ENCODE results near the gene CAMTA1. TPM values are rescaled to one million over a fixed set of nuclear protein-coding genes. Genes with fewer than 3 reads are reported as not detected.

CAMTA1 gene
- total RNA-seq, 2 donors from 2014 or later = 76.6 to 85.8 TPM

GRCh38 chr1:7629465-7630195, 844.4 kb downstream of the CAMTA1 start:
- intact Hi-C loops (cut with DNase I, micrococcal nuclease) = no loop called here
- ATAC-seq (no peak), DNase-seq (no peak)

GRCh38 chr1:7630378-7630777, 845.1 kb downstream of the CAMTA1 start:
- DNase-seq = no peak
- intact Hi-C loops (cut with DNase I, micrococcal nuclease) = no loop called here
- ATAC-seq = no peak

GRCh38 chr1:7632176-7632575, 846.9 kb downstream of the CAMTA1 start:
- no peak for DNase-seq
- ATAC-seq = no peak
- intact Hi-C loops (cut with DNase I, micrococcal nuclease) = no loop called here

GRCh38 chr1:7632681-7633080, 847.4 kb downstream of the CAMTA1 start:
- DNase-seq (no peak), ATAC-seq (no peak)
- intact Hi-C loops (cut with DNase I, micrococcal nuclease) = no loop called here

GRCh38 chr1:7633506-7634245, 848.4 kb downstream of the CAMTA1 start:
- no peak for DNase-seq
- intact Hi-C loops (cut with DNase I, micrococcal nuclease) = no loop called here
- ATAC-seq = no peak

GRCh38 chr1:7634546-7635240, 849.4 kb downstream of the CAMTA1 start:
- ATAC-seq (no peak), DNase-seq (no peak)
- intact Hi-C loops (cut with DNase I, micrococcal nuclease) = no loop called here

- intact Hi-C loops (cut with DNase I, micrococcal nuclease) = no loop called here
- ATAC-seq (no peak), DNase-seq (no peak)
Measured at GRCh38 chr1:7636795-7637526, 851.7 kb downstream of the CAMTA1 start.

- DNase-seq (no peak), ATAC-seq (no peak)
- intact Hi-C loops (cut with DNase I, micrococcal nuclease) = no loop called here
Measured at GRCh38 chr1:7638078-7638477, 852.8 kb downstream of the CAMTA1 start.

GRCh38 chr1:7639435-7640131, 854.3 kb downstream of the CAMTA1 start:
- intact Hi-C loops (cut with DNase I, micrococcal nuclease) = loop anchor here (10.0 kb wide), 3 partner anchors 195 to 915 kb away; no protein-coding TSS in a partner anchor
- ATAC-seq (no peak), DNase-seq (no peak)

GRCh38 chr1:7640350-7640749, 855.1 kb downstream of the CAMTA1 start:
- ATAC-seq (no peak), DNase-seq (no peak)
- intact Hi-C loops (cut with DNase I, micrococcal nuclease) = loop anchor here (10.0 kb wide), 3 partner anchors 196 to 916 kb away; no protein-coding TSS in a partner anchor

- intact Hi-C loops (cut with DNase I, micrococcal nuclease) = loop anchor here (10.0 kb wide), 3 partner anchors 196 to 916 kb away; no protein-coding TSS in a partner anchor
Measured at GRCh38 chr1:7640920-7641585, 855.8 kb downstream of the CAMTA1 start.

GRCh38 chr1:7641587-7642417, 856.5 kb downstream of the CAMTA1 start:
- intact Hi-C loops (cut with DNase I, micrococcal nuclease) = loop anchor here (10.0 kb wide), 3 partner anchors 197 to 917 kb away; no protein-coding TSS in a partner anchor
- DNase-seq = no peak

More at GRCh38 chr1:7640920-7641585, 855.8 kb downstream of the CAMTA1 start:
- DNase-seq = no peak
- ATAC-seq = no peak

GRCh38 chr1:7642418-7642704, 857.1 kb downstream of the CAMTA1 start:
- DNase-seq (no peak), ATAC-seq (no peak)
- intact Hi-C loops (cut with DNase I, micrococcal nuclease) = loop anchor here (10.0 kb wide), 3 partner anchors 198 to 918 kb away; no protein-coding TSS in a partner anchor

More at GRCh38 chr1:7641587-7642417, 856.5 kb downstream of the CAMTA1 start:
- no peak for ATAC-seq

- DNase-seq = no peak
- ATAC-seq = no peak
- intact Hi-C loops (cut with DNase I, micrococcal nuclease) = loop anchor here (10.0 kb wide), 3 partner anchors 198 to 918 kb away; no protein-coding TSS in a partner anchor
Measured at GRCh38 chr1:7642781-7643529, 857.7 kb downstream of the CAMTA1 start.

GRCh38 chr1:7643530-7643929, 858.3 kb downstream of the CAMTA1 start:
- intact Hi-C loops (cut with DNase I, micrococcal nuclease) = loop anchor here (10.0 kb wide), 3 partner anchors 199 to 919 kb away; no protein-coding TSS in a partner anchor
- no peak for DNase-seq
- ATAC-seq = no peak

- no peak for ATAC-seq
- DNase-seq = no peak
- intact Hi-C loops (cut with DNase I, micrococcal nuclease) = loop anchor here (10.0 kb wide), 3 partner anchors 199 to 919 kb away; no protein-coding TSS in a partner anchor
Measured at GRCh38 chr1:7644086-7644485, 858.8 kb downstream of the CAMTA1 start.
